NCI-H1105 treated with DMSO at 0.1 percent for 48 hours (cell line): ENCODE measurements around the gene PPM1K.
"Not testable (repeated sequence)": the region's sequence is repeated elsewhere in the genome, so short reads cannot be mapped to it uniquely, and the experiment has no call there.

ENCODE experiments used
- DNase-seq: peaks from one replicate; lab custom pipeline; 2025; lab: John Stamatoyannopoulos, UW

Gene PPM1K

DNA sequence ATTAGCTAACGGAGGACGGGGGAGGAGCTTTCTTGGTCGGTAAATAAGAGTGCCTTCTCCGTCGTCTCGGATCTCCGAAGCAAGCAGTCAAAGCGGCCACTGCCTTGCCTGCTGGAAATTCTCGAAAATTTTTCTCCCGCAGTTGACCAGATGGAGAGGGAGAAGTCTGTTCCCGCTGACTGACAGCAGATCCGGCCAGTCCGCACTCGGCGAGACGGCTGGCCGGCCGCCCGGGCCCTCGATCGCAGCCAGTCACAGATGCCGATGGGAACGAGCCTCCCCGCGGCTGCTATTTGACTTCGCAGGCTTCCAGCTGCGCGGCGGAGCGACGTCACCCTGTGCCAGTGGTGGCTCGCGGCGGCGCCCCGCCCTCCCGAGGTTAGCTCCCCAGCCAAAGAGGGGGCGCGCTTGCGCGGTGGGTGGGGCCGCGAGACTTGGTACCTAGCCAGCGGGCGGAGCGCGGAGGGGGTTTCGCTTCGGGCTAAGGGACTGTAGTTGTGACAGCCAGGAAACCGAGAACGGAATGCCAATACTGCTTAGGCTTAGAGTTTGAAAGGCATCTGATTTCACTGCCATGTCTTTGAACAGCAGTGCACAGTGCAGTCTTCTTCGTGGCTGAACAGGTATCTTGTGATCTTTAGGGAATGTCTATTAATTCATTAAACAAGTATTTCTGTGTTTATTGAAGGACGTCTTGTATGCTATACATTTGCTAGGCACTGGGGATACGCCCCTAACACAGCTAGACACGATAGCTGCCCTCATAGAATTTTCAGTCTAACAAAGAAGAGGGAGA lies at the start of gene PPM1K:
Gene PPM1K, minus strand, starts transcription at position 123 of the 796 bp plus-strand sequence. CDS start 5,978 bp downstream, outside the sequence.
- peak; percentile 93 for DNase-seq

DNA sequence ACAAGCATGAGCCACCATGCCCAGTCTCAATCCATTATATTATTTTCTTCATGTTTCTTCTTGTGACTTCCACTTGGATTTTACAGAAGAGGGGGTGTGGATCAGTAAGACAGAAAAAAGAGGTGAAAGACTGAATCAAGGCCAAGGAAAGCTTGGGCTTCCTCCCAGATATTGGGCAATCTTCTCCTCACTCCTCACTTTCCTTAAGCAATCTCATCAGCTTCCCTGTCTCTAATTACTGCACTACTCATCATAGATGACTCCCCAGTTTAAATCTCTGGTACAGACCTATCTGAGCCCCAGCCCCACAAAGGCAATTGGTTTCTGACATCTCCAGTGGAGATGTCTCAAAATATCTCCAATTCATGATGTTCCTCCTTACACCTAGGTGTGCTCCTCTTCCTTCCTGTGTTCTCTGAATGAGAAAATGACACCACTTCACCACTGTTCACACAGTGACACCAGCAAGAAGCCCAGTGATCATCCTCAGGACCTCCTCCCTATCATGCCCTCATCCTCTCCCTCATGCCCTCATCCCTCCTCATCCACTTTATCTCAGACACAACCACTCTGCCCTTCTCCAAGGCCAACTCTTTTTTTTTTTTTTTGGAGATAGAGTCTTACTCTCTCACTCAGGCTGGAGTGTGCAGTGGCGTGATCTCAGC lies 49.5 kb upstream of the PPM1K start:
- DNase-seq, result no peak

DNA sequence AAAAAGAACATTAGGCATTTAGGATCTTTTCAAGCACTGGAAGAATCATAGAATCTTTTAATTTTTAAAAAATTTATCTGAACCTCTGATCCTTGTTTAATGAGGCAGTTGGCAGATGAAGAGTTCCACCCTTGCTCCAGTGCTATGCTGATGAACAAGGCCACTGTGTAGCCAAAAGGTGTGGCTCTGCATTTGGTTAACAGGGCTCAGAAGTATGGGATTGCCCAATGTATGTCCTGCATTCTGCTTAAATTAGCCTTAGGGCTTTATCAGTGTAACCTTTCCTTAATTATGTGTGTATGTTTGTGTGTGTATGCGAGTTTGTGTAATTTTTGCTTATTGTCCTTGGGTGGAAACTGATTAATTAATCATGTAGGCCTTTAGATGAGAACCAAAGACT lies 43.3 kb upstream of the PPM1K start:
- DNase-seq, result no peak

DNA sequence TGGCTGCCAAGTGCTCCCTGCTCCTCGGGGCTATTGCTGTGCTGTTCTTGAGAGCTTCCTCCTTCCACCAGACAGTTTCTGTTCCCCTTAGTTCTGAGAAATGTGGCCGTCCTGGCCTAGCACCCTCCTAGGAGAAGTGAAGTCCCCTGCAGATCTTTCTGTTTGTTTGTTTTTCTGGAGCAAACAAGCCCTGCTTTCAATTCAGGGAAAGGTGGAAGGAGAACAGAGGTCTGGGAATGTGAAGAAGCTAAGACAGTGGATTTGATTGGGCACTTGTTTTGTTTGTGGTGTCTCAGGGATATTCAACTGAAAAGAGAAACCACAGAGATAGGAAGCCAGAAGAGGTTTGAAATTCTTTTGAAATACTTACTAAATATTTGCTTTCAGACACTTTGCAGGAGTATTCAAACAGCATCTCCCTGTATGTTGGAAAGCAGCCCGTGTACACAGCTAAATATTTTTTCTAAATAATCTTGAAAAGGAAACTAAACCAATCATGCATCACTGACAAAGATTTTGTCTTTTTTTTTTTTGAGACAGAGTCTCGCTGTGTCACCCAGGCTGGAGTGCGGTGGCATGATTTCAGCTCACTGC lies 36.5 kb upstream of the PPM1K start:
- DNase-seq, result no peak

- no peak for DNase-seq
These were observed 35.9 kb upstream of the PPM1K start for GRCh38 chr4:88320224-88320779.

DNA sequence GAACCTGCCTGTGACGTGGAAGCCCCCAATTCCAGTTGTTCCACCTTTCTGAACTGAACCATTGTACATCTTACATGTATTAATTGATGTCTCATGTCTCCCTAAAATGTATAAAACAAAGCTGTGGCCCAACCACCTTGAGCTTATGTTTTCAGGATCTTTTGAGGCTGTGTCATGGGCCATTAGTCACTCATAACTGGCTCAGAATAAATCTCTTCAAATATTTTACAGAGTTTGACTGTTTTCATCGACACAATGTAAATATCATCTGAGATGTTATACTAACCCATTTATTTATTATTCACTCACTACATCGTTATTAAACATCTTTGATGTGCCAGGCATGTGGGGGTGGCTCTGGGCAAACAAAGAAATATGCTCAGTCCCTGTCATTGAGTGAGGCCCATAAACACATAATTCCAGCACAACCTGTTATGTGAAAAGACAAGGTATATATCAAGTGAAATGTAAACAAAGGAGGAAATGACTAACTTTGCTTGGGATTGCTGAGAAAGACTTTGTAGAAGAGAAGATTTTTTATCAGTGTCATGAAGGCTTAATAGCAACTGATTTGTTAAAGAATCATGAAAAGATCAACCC lies 34.5 kb upstream of the PPM1K start:
- DNase-seq, result no peak

- DNase-seq, result no peak
These were observed 31.2 kb upstream of the PPM1K start for GRCh38 chr4:88315460-88316017.

GRCh38 chr4:88313088-88313624 lies 28.8 kb upstream of the PPM1K start:
- not testable (repeated sequence) for DNase-seq

DNA sequence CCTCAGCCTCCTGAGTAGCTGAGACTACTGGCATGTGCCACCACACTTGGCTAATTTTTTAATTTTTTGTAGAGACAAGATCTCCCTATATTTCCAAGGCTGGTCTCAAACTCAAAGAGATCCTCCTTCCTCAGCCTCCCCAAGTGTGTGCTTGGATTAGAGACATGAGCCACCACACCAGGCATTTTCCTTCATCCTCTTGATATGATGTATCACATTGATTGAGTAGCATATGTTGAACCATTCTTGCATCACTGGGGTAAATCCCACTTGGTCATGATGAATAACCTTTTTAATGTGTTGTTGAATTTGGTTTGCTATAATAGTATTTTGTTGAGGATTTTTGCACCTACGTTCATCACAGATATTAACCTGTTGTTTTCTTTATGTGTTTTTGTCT lies 24.2 kb upstream of the PPM1K start:
- no peak for DNase-seq

- no peak for DNase-seq
These were observed 13.5 kb upstream of the PPM1K start for GRCh38 chr4:88297725-88298454.

GRCh38 chr4:88297212-88297516 lies 12.8 kb upstream of the PPM1K start:
- DNase-seq, result no peak

DNA sequence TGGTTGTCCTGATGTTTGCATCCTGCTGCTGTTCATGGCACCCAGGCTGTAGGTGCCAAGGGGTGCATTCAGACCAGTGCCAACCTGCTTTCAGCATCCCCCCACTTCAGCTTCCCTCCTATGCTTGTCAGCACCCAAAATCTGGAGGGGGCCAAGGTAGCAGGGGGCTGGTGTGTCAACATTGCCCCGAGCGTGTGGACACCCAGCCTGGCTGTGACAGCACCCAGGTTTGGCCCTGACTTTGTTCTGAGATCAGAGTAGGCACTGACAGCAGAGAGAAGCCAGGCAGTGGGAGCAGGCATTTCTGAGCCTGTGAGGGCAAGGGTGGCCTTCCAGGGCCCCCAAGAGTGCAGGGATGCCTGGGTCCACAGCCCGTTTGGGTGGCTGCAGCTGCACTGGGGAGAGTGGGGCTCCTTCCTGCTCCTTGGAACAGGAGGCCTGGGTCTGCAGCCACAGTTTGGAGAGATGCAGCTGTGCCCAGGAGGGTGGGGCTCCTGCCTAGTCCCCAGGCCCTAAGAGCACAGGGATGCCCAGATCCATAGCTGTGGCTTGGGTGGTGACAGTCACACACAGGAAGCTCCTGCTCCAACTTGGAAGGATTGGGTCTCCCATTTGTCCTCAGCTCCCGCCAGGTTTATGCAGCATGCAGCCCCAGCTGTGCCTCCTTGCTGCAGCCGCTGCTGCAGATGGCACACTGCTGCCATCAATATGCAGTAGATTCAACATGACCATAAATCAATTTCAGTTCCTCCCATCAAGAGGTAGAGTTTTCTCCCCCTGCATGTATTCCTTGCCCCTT lies 12.3 kb upstream of the PPM1K start:
- no peak for DNase-seq

DNA sequence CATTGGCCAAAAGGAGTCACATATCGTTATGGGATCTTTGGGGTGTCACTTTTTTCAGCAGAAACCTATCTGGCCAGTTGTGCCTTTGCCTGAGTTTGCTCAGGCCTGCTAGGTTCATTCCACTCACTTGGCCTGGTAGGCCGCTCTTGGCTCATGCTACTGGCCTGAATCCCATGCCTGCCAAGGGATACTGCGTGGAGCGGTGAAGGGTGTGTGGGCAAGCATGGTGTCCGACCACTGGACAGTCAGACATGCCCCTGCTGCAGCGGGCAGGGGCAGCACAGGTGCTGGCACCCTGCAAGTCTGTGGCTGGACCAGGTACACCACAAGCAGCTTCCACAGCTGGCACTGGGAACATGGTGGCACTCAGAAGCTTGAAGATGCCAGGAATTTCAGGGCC lies 11.3 kb upstream of the PPM1K start:
- DNase-seq, result no peak

DNA sequence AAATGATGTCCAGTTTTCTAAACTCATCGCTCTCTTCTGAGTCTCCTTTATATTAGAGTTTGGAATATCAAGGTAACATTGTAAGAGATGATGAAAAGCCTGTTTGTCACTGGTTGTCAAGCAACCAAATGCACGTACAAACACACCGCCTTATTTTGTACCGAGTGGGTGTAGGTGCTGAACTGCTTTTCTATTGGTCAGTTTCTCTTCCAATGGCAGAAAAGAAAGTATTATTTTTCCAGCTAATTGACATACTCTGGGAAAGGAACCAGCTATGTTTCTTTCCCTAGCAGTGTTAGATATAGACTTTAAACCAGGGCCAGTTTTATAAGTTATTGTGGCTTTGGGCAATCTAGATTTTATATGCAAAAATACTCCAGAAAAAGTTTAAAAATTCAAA lies 6.6 kb upstream of the PPM1K start:
- DNase-seq, result no peak

- no peak for DNase-seq
These were observed 2.5 kb upstream of the PPM1K start for GRCh38 chr4:88286897-88287296.

DNA sequence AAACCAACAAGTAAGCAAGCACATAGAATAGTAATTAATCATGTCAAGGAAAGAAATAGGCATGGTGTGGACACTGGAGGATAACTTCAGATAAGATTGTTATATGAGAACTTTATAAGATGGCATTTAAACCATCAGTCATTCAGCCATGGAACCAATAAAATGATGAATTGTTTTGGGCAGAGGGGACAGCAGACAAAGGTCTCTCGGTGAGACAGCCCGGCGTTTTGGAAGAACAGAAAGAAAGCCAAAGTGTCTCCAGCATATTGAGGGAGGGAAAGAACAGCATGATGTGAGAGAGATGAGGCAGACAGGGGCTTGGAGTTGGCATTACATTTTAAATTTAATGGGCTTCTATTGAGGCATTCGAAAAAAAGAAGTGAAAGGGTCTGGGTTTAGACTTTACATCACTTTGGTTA lies 883 bp upstream of the PPM1K start:
- no peak for DNase-seq

GRCh38 chr4:88283661-88284438 lies 511 bp downstream of the PPM1K start:
- DNase-seq, result peak; percentile 64

DNA sequence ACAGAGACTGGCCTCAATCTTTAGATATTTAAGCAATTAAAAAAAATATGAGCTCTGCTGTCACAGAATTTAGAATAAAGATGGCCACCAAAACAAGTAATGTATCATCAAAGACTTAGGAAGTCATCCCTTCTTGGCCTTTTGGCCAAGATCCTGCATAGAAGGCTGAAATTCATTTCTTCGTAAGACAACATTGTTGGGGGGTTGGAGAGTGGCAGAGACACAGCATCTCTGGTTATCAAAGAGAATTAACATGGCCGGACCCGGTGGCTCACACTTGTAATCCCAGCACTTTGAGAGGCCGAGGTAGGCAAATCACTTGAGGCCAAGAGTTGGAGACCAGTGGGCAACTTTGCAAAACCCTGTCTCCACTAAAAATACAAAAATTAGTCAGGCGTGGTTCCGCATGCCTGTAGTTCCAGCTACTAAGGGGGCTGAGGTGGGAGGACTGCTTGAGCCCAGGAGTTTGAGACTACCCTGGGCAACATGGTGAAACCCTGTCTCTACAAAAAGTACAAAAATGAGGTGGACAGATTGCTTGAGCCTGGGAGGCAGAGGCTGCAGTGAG lies 4.0 kb downstream of the PPM1K start:
- DNase-seq, result no peak

GRCh38 chr4:88277711-88278225 lies 6.6 kb downstream of the PPM1K start:
- DNase-seq, result peak; percentile 78
